ENCODE results near the gene HOXA7. TPM values are rescaled to one million over a fixed set of nuclear protein-coding genes. Genes with fewer than 3 reads are reported as not detected.

Gene HOXA7
- total RNA-seq, 1 experiment from 2014 or later: 0.56 TPM

GRCh38 chr7:27138472-27138871 is 18.0 kb downstream of the HOXA7 start:
- H3K9me3 ChIP-seq (ENCODE audit: low read depth, low read length, poor library complexity, severe bottlenecking): no peaks in the 10 kb centered on the region
- H3K36me3 ChIP-seq (ENCODE audit: insufficient read depth, low read length, poor library complexity, severe bottlenecking): no peaks in the 10 kb centered on the region
- H3K4me1 ChIP-seq (ENCODE audit: insufficient read depth, low read length, poor library complexity, severe bottlenecking): peaks cover 9% of the 10 kb centered on the region
- no peak overlapping the region for H3K27ac ChIP-seq (ENCODE audit: low read depth, low read length, poor library complexity, severe bottlenecking)
- H3K27me3 ChIP-seq (replicated peaks; ENCODE audit: insufficient read depth, low read depth, low read length, poor library complexity): peaks cover 100% of the 10 kb centered on the region
- no TSS peak for BruUV-seq (replicated peaks)
- H3K4me3 ChIP-seq (ENCODE audit: low read depth, low read length, poor library complexity, severe bottlenecking): no peak overlapping the region
- intact Hi-C loops (cut with micrococcal nuclease; ENCODE audit: unreplicated experiment): no loop called here
- DNase-seq (ENCODE audit: low spot score): no peak
- TF ChIP-seq CTCF (conservative IDR thresholded peaks at IDR 0.05; ENCODE audit: low read depth, low read length) (no peak), EZH2 (IDR thresholded peaks at IDR 0.05; ENCODE audit: borderline replicate concordance, low read depth, low read length, poor library complexity, severe bottlenecking) (no peak)
- POLR2A ChIA-PET (ENCODE audit: low non-redundant PET): no interaction called here
- CTCF ChIA-PET: no interaction called here

GRCh38 chr7:27137640-27138315 is 18.7 kb downstream of the HOXA7 start:
- Histone ChIP-seq H3K4me1 (ENCODE audit: insufficient read depth, low read length, poor library complexity, severe bottlenecking) (peaks cover 5% of the 10 kb centered on the region), H3K27me3 (replicated peaks; ENCODE audit: insufficient read depth, low read depth, low read length, poor library complexity) (peaks cover 100% of the 10 kb centered on the region)
- CTCF ChIA-PET: no interaction called here

DNA sequence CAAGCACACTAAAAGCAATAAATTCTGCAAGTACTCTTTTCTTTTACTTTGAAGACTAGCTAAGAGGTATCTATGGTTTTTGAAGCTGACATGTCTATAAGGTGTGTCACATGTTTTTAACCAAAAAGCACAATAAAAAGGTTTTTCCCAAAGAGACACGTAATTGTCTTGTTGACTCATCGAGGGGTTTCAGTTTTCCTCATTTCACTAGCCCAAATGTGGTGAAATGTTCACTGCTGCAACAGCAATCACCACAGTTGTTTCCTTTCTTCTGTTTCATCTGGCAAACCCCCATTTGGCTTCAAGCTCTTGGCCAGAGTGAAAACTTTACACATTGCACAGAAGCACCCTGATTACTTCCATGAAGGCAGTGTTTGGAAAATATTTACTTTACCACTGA is 22.1 kb downstream of the HOXA7 start:
- ChIA-PET POLR2A (ENCODE audit: low non-redundant PET) (no interaction called here), CTCF (no interaction called here)
- no peak for DNase-seq (ENCODE audit: low spot score)
- intact Hi-C loops (cut with micrococcal nuclease; ENCODE audit: unreplicated experiment): no loop called here
- Histone ChIP-seq H3K4me3 (ENCODE audit: low read depth, low read length, poor library complexity, severe bottlenecking) (no peak overlapping the region), H3K27me3 (replicated peaks; ENCODE audit: insufficient read depth, low read depth, low read length, poor library complexity) (peaks cover 100% of the 10 kb centered on the region), H3K27ac (ENCODE audit: low read depth, low read length, poor library complexity, severe bottlenecking) (no peak overlapping the region), H3K4me1 (ENCODE audit: insufficient read depth, low read length, poor library complexity, severe bottlenecking) (peaks cover 3% of the 10 kb centered on the region), H3K9me3 (ENCODE audit: low read depth, low read length, poor library complexity, severe bottlenecking) (no peaks in the 10 kb centered on the region), H3K36me3 (ENCODE audit: insufficient read depth, low read length, poor library complexity, severe bottlenecking) (no peaks in the 10 kb centered on the region)
- TF ChIP-seq EZH2 (IDR thresholded peaks at IDR 0.05; ENCODE audit: borderline replicate concordance, low read depth, low read length, poor library complexity, severe bottlenecking) (no peak), CTCF (conservative IDR thresholded peaks at IDR 0.05; ENCODE audit: low read depth, low read length) (no peak)
- BruUV-seq (replicated peaks): no TSS peak

More at GRCh38 chr7:27137640-27138315, 18.7 kb downstream of the HOXA7 start:
- no peak overlapping the region for H3K4me3 ChIP-seq (ENCODE audit: low read depth, low read length, poor library complexity, severe bottlenecking)
- H3K9me3 ChIP-seq (ENCODE audit: low read depth, low read length, poor library complexity, severe bottlenecking): no peaks in the 10 kb centered on the region
- H3K36me3 ChIP-seq (ENCODE audit: insufficient read depth, low read length, poor library complexity, severe bottlenecking): no peaks in the 10 kb centered on the region
- BruUV-seq (replicated peaks): no TSS peak
- no peak for DNase-seq (ENCODE audit: low spot score)
- POLR2A ChIA-PET (ENCODE audit: low non-redundant PET): no interaction called here
- no peak overlapping the region for H3K27ac ChIP-seq (ENCODE audit: low read depth, low read length, poor library complexity, severe bottlenecking)
- TF ChIP-seq EZH2 (IDR thresholded peaks at IDR 0.05; ENCODE audit: borderline replicate concordance, low read depth, low read length, poor library complexity, severe bottlenecking): no peak
- intact Hi-C loops (cut with micrococcal nuclease; ENCODE audit: unreplicated experiment): no loop called here

Measured in A673 (cell line).